Inflammatory macrophage treated with lipopolysaccharide for 1 hour (primary cell): Measurements from ENCODE around the gene GARRE1.
"Not testable (repeated sequence)": the region's sequence is repeated elsewhere in the genome, so short reads cannot be mapped to it uniquely, and the experiment has no call there.

Experiments
- DNase-seq, 2 donors: peaks; one replicate each; pipeline ENCODE4 v3.0.0-alpha.2; 2020 to 2022

The GARRE1 gene

GRCh38 chr19:34261334-34262109, 7.2 kb downstream of the GARRE1 start:
- no peak for DNase-seq

GRCh38 chr19:34263745-34264237, 9.4 kb downstream of the GARRE1 start:
- no peak for DNase-seq

GRCh38 chr19:34265221-34265650, 10.9 kb downstream of the GARRE1 start:
- no peak for DNase-seq

- DNase-seq: no peak
Measured at GRCh38 chr19:34269081-34269480, 14.7 kb downstream of the GARRE1 start.

GRCh38 chr19:34269489-34269888, 15.1 kb downstream of the GARRE1 start:
- DNase-seq: no peak

GRCh38 chr19:34269968-34270621, 15.7 kb downstream of the GARRE1 start:
- peak; percentile 73 to 76 for DNase-seq

GRCh38 chr19:34273121-34273520, 18.8 kb downstream of the GARRE1 start:
- no peak for DNase-seq

GRCh38 chr19:34274284-34274826, 20.0 kb downstream of the GARRE1 start:
- DNase-seq: no peak

GRCh38 chr19:34274827-34275625, 20.7 kb downstream of the GARRE1 start:
- no peak for DNase-seq

- no peak for DNase-seq
Measured at GRCh38 chr19:34275705-34276104, 21.4 kb downstream of the GARRE1 start.

GRCh38 chr19:34276614-34277013, 22.3 kb downstream of the GARRE1 start:
- no peak for DNase-seq

GRCh38 chr19:34277244-34277643, 22.9 kb downstream of the GARRE1 start:
- no peak for DNase-seq

- DNase-seq: no peak
Measured at GRCh38 chr19:34278783-34279182, 24.4 kb downstream of the GARRE1 start.

GRCh38 chr19:34281444-34281843, 27.1 kb downstream of the GARRE1 start:
- not testable (repeated sequence) for DNase-seq

- no peak for DNase-seq
Measured at GRCh38 chr19:34282611-34283519, 28.5 kb downstream of the GARRE1 start.

GRCh38 chr19:34284505-34284904, 30.2 kb downstream of the GARRE1 start:
- no peak for DNase-seq

GRCh38 chr19:34287662-34288140, 33.3 kb downstream of the GARRE1 start:
- no peak for DNase-seq

GRCh38 chr19:34288381-34288780, 34.0 kb downstream of the GARRE1 start:
- DNase-seq: no peak

GRCh38 chr19:34291235-34291634, 36.9 kb downstream of the GARRE1 start:
- no peak for DNase-seq

- DNase-seq: no peak
Measured at GRCh38 chr19:34295103-34295502, 40.7 kb downstream of the GARRE1 start.

GRCh38 chr19:34298891-34299520, 44.7 kb downstream of the GARRE1 start:
- DNase-seq: no peak
